Fibroblast of upper back skin (primary cell): ENCODE measurements around the gene TMEM247.
A peak's percentile ranks its signal among the peaks of the same experiment; 100 is the strongest.

ENCODE experiments used
- DNase-seq: peaks from one replicate; pipeline ENCODE4 v3.0.0-alpha.2; 2013

TMEM247 gene

GRCh38 chr2:46490521-46491141, 11.3 kb downstream of the TMEM247 start:
- peak; percentile 31 for DNase-seq

- DNase-seq = no peak
Measured at GRCh38 chr2:46492301-46492700, 12.9 kb downstream of the TMEM247 start.

- peak; percentile 78 for DNase-seq
Measured at GRCh38 chr2:46493241-46493970, 14.0 kb downstream of the TMEM247 start.

- peak; percentile 7 for DNase-seq
Measured at GRCh38 chr2:46493971-46494250, 14.5 kb downstream of the TMEM247 start.

GRCh38 chr2:46494596-46494995, 15.2 kb downstream of the TMEM247 start:
- no peak for DNase-seq

- DNase-seq = peak; percentile 73
Measured at GRCh38 chr2:46495231-46496030, 16.1 kb downstream of the TMEM247 start.

GRCh38 chr2:46497766-46498165, 18.4 kb downstream of the TMEM247 start:
- DNase-seq = no peak

- no peak for DNase-seq
Measured at GRCh38 chr2:46498681-46499080, 19.3 kb downstream of the TMEM247 start.

- DNase-seq = no peak
Measured at GRCh38 chr2:46499392-46499785, 20.0 kb downstream of the TMEM247 start.

- DNase-seq = no peak
Measured at GRCh38 chr2:46500801-46501200, 21.4 kb downstream of the TMEM247 start.

- no peak for DNase-seq
Measured at GRCh38 chr2:46502291-46502885, 23.0 kb downstream of the TMEM247 start.

- no peak for DNase-seq
Measured at GRCh38 chr2:46503686-46504085, 24.3 kb downstream of the TMEM247 start.

- DNase-seq = no peak
Measured at GRCh38 chr2:46504221-46504620, 24.9 kb downstream of the TMEM247 start.

- no peak for DNase-seq
Measured at GRCh38 chr2:46504685-46505471, 25.5 kb downstream of the TMEM247 start.

- DNase-seq = no peak
Measured at GRCh38 chr2:46505472-46505783, 26.1 kb downstream of the TMEM247 start.

- no peak for DNase-seq
Measured at GRCh38 chr2:46506131-46506706, 26.9 kb downstream of the TMEM247 start.

GRCh38 chr2:46508312-46508711, 28.9 kb downstream of the TMEM247 start:
- no peak for DNase-seq

- no peak for DNase-seq
Measured at GRCh38 chr2:46508759-46509158, 29.4 kb downstream of the TMEM247 start.

GRCh38 chr2:46509804-46510203, 30.4 kb downstream of the TMEM247 start:
- DNase-seq = no peak

GRCh38 chr2:46510598-46511177, 31.3 kb downstream of the TMEM247 start:
- DNase-seq = no peak

- DNase-seq = no peak
Measured at GRCh38 chr2:46512185-46512584, 32.8 kb downstream of the TMEM247 start.

GRCh38 chr2:46514738-46515137, 35.4 kb downstream of the TMEM247 start:
- no peak for DNase-seq
